Skeletal muscle cell (primary cell): ENCODE data around the gene KRTAP4-11.
"Not testable (repeated sequence)": the region's sequence is repeated elsewhere in the genome, so short reads cannot be mapped to it uniquely, and the experiment has no call there.

Experiments used
- DNase-seq: peaks from one replicate; pipeline ENCODE4 v3.0.0-alpha.2; 2010; ENCODE audit warnings: low read depth
- H3K4me3 ChIP-seq: 2 replicates; pipeline ENCODE4 v1.5.1; 2011; ENCODE audit warnings: low read depth, mild to moderate bottlenecking, control low read depth, low read length, moderate library complexity

Gene KRTAP4-11

GRCh38 chr17:41126412-41126811 is 8.2 kb upstream of the KRTAP4-11 start:
- no peak overlapping the region for H3K4me3 ChIP-seq
- DNase-seq: no peak

- no peak overlapping the region for H3K4me3 ChIP-seq
- no peak for DNase-seq
These were observed 6.9 kb upstream of the KRTAP4-11 start for GRCh38 chr17:41125064-41125463.

GRCh38 chr17:41123991-41124371 is 5.8 kb upstream of the KRTAP4-11 start, which contains the start of gene KRTAP4-12:
KRTAP4-12 (minus strand) TSS chr17:41124182; CDS start chr17:41124122, 60 bp downstream.
- not testable (repeated sequence) for H3K4me3 ChIP-seq, DNase-seq

GRCh38 chr17:41123292-41123990 is 5.3 kb upstream of the KRTAP4-11 start:
- not testable (repeated sequence) for H3K4me3 ChIP-seq, DNase-seq

GRCh38 chr17:41121742-41122141 is 3.6 kb upstream of the KRTAP4-11 start:
- no peak overlapping the region for H3K4me3 ChIP-seq
- no peak for DNase-seq

GRCh38 chr17:41119696-41120690 is 1.8 kb upstream of the KRTAP4-11 start:
- DNase-seq, H3K4me3 ChIP-seq: not testable (repeated sequence)

- DNase-seq: no peak
These were observed 548 bp upstream of the KRTAP4-11 start for GRCh38 chr17:41118721-41119120.

GRCh38 chr17:41116297-41116696 is 1.9 kb downstream of the KRTAP4-11 start:
- no peak overlapping the region for H3K4me3 ChIP-seq
- no peak for DNase-seq

More at GRCh38 chr17:41118721-41119120, 548 bp upstream of the KRTAP4-11 start:
- H3K4me3 ChIP-seq: no peak overlapping the region

- no peak overlapping the region for H3K4me3 ChIP-seq
These were observed 6.9 kb downstream of the KRTAP4-11 start for GRCh38 chr17:41111151-41111885.

GRCh38 chr17:41108728-41109386 is 9.3 kb downstream of the KRTAP4-11 start:
- not testable (repeated sequence) for H3K4me3 ChIP-seq, DNase-seq

More at GRCh38 chr17:41111151-41111885, 6.9 kb downstream of the KRTAP4-11 start:
- DNase-seq: no peak

- no peak overlapping the region for H3K4me3 ChIP-seq
- no peak for DNase-seq
These were observed 10.2 kb downstream of the KRTAP4-11 start for GRCh38 chr17:41107941-41108450.

- H3K4me3 ChIP-seq, DNase-seq: not testable (repeated sequence)
These were observed 12.8 kb downstream of the KRTAP4-11 start, which contains the start of gene KRTAP4-9 for GRCh38 chr17:41105347-41105746. KRTAP4-9 (plus strand) TSS chr17:41105389; CDS start chr17:41105389, 0 bp downstream.

GRCh38 chr17:41104386-41105038 is 13.7 kb downstream of the KRTAP4-11 start:
- peak; percentile 34 for DNase-seq
- H3K4me3 ChIP-seq: not testable (repeated sequence)

GRCh38 chr17:41103896-41104295 is 14.3 kb downstream of the KRTAP4-11 start:
- DNase-seq: no peak
- H3K4me3 ChIP-seq: no peak overlapping the region

- no peak within 1 kb of the TSS for H3K4me3 ChIP-seq
- DNase-seq: no peak
These were observed 16.4 kb downstream of the KRTAP4-11 start, which contains the start of gene KRTAP4-16 for GRCh38 chr17:41101586-41102259. KRTAP4-16 (minus strand) TSS chr17:41102209; CDS start chr17:41102209, 0 bp downstream.

- H3K4me3 ChIP-seq, DNase-seq: not testable (repeated sequence)
These were observed 18.3 kb downstream of the KRTAP4-11 start for GRCh38 chr17:41099682-41100480.

GRCh38 chr17:41098481-41098880 is 19.7 kb downstream of the KRTAP4-11 start:
- DNase-seq: no peak
- H3K4me3 ChIP-seq: no peak overlapping the region
